K562 (cell line): ENCODE measurements around the gene CORO6. TPM values are rescaled to one million over a fixed set of nuclear protein-coding genes. Genes with fewer than 3 reads are reported as not detected.
A peak's percentile ranks its signal among the peaks of the same experiment; 100 is the strongest.

Source experiments
- BDP1 ChIP-seq: IDR thresholded peaks from 3 replicates; pipeline ENCODE4 v1.6.1; 2011; ENCODE audit not compliant: insufficient read length, insufficient read depth
- CREM ChIP-seq: IDR thresholded peaks from 2 replicates; pipeline ENCODE4 v1.6.1; 2014; ENCODE audit warnings: antibody characterized with exemption, low read depth
- HNRNPLL ChIP-seq: fragments of 200-400 bp; formaldehyde crosslinking; IDR thresholded peaks from 2 replicates; pipeline ENCODE4 v1.6.1; 2017; ENCODE audit warnings: low read length, low read depth, mild to moderate bottlenecking; ENCODE audit not compliant: poor library complexity, severe bottlenecking
- RAD51 ChIP-seq: fragments of 450-650 bp; IDR thresholded peaks from 2 replicates; pipeline ENCODE4 v1.7.1; 2016; ENCODE audit warnings: low read depth, mild to moderate bottlenecking, borderline replicate concordance
- TBL1XR1 ChIP-seq, 2 experiments: IDR thresholded peaks; 2 replicates each; pipeline ENCODE4 v1.6.1; 2012; ENCODE audit warnings: improper control_type of control experiment in 2 of 2, low read length in 2 of 2, mild to moderate bottlenecking in 1 of 2
- TCF3 ChIP-seq: sonication (generic); formaldehyde crosslinking; IDR thresholded peaks from 2 replicates; pipeline ENCODE4 v1.4.0; 2020; ENCODE audit warnings: mild to moderate bottlenecking, missing genetic modification reagents
- VEZF1 ChIP-seq: fragments of 200-800 bp; sonication (Bioruptor generic); IDR thresholded peaks from 2 replicates; pipeline ENCODE4 v1.6.1; 2017; ENCODE audit warnings: missing genetic modification characterization, missing compliant biosample characterization
- ZNF764 ChIP-seq: fragments of 250-450 bp; sonication (Bioruptor Pico); IDR thresholded peaks from 2 replicates; pipeline ENCODE4 v1.4.0; 2020; ENCODE audit warnings: low read depth, mild to moderate bottlenecking, moderate library complexity
- ZNF766 ChIP-seq: fragments of 200-800 bp; sonication (Bioruptor generic); conservative IDR thresholded peaks from 2 replicates; pipeline ENCODE4 v1.6.1; 2016; ENCODE audit warnings: missing genetic modification characterization, missing compliant biosample characterization
- ZNF778 ChIP-seq: fragments of 450-650 bp; formaldehyde crosslinking; IDR thresholded peaks from 2 replicates; pipeline ENCODE4 v1.4.0; 2020; ENCODE audit warnings: mild to moderate bottlenecking, moderate library complexity
- polyA plus RNA-seq, 8 experiments: library from polyadenylated mRNA; depleted of rRNA in 4 of 8; stranded (reverse) in 5 of 8; unstranded in 3 of 8; fragments of >200 nt; fragmentation: Nextera tagmentation in 2 of 8; fragmentation: Illumina TruSeq in 1 of 8; extraction: Ambion mirVana in 2 of 8; extraction: Trizol in 1 of 8; gene quantifications; 2 replicates each; pipeline versions ENCODE4 v1.2.1 to v1.2.3, GENCODE V29; 2011 to 2014; ENCODE audit warnings: inconsistent platforms in 1 of 8, missing spikeins in 1 of 8
- total RNA-seq, 7 experiments: library from RNA; depleted of rRNA in 6 of 7; stranded (reverse); fragments of >200 nt in 6 of 7; fragmentation: Illumina TruSeq in 2 of 7; extraction: Trizol in 2 of 7; gene quantifications; 2 replicates each; pipeline versions ENCODE4 v1.2.1 to v1.2.3, GENCODE V29; 2011 to 2021; ENCODE audit warnings: low replicate concordance in 1 of 7
- TF ChIP-seq, protein P1 (sequence below), 2 experiments: fragments of 250-450 bp in 1 of 2; fragments of 450-650 bp in 1 of 2; sonication (Bioruptor Pico) in 1 of 2; IDR thresholded peaks; 2 replicates each; pipeline versions ENCODE4 v1.6.1 to v1.8.0; 2016 to 2021; ENCODE audit warnings: mild to moderate bottlenecking in 2 of 2, moderate library complexity in 2 of 2, missing compliant biosample characterization in 1 of 2, missing genetic modification characterization in 1 of 2
- TF ChIP-seq, protein P2 (sequence below): IDR thresholded peaks from 2 replicates; pipeline ENCODE4 v1.6.1; 2012; ENCODE audit warnings: low read depth, low read length, improper control_type of control experiment, borderline replicate concordance
- TF ChIP-seq, protein P3 (sequence below): fragments of 450-650 bp; IDR thresholded peaks from 2 replicates; pipeline ENCODE4 v1.6.1; 2016; ENCODE audit warnings: borderline replicate concordance
- TF ChIP-seq, protein P4 (sequence below): sonication (generic); formaldehyde crosslinking; IDR thresholded peaks from 2 replicates; pipeline ENCODE4 v1.8.0; 2022; ENCODE audit warnings: mild to moderate bottlenecking, missing genetic modification reagents

The CORO6 gene
- total and polyA plus RNA-seq, 9 of the 15 experiments (the other 6 are each of a cell fraction or from before 2014, with no cell fraction given) = 0.04 to 11.9 (median 2.4) TPM

GRCh38 chr17:29617481-29618271, 5.0 kb downstream of the CORO6 start (continued):
- TF ChIP-seq, protein P1, sequence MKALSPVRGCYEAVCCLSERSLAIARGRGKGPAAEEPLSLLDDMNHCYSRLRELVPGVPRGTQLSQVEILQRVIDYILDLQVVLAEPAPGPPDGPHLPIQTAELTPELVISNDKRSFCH (CRISPR knock-in tag; IDR thresholded peaks at IDR 0.05) = no peak
- TF ChIP-seq, protein P1 (tag; IDR thresholded peaks at IDR 0.05) = no peak
- TF ChIP-seq, protein P2, sequence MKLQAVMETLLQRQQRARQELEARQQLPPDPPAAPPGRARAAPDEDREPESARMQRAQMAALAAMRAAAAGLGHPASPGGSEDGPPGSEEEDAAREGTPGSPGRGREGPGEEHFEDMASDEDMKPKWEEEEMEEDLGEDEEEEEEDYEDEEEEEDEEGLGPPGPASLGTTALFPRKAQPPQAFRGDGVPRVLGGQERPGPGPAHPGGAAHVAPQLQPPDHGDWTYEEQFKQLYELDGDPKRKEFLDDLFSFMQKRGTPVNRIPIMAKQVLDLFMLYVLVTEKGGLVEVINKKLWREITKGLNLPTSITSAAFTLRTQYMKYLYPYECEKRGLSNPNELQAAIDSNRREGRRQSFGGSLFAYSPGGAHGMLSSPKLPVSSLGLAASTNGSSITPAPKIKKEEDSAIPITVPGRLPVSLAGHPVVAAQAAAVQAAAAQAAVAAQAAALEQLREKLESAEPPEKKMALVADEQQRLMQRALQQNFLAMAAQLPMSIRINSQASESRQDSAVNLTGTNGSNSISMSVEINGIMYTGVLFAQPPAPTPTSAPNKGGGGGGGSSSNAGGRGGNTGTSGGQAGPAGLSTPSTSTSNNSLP = no peak
- TF ChIP-seq ZNF766 (CRISPR knock-in tag) (no peak), BDP1 (no peak), RAD51 (no peak), CREM (peak; percentile 62), TCF3 (CRISPR knock-in tag) (0 out of 2 replicates have a peak, but pooled peaks have one; percentile 15), HNRNPLL (no peak), ZNF778 (CRISPR knock-in tag) (no peak), VEZF1 (CRISPR knock-in tag) (no peak), ZNF764 (CRISPR knock-in tag) (no peak), TBL1XR1 (IDR thresholded peaks at IDR 0.05; ENCODE audit: low read length in 2 of 2) (0 out of 4 replicates have a peak, but pooled peaks of 1 of the 2 experiments have one; percentile 20)
- TF ChIP-seq, protein P3, sequence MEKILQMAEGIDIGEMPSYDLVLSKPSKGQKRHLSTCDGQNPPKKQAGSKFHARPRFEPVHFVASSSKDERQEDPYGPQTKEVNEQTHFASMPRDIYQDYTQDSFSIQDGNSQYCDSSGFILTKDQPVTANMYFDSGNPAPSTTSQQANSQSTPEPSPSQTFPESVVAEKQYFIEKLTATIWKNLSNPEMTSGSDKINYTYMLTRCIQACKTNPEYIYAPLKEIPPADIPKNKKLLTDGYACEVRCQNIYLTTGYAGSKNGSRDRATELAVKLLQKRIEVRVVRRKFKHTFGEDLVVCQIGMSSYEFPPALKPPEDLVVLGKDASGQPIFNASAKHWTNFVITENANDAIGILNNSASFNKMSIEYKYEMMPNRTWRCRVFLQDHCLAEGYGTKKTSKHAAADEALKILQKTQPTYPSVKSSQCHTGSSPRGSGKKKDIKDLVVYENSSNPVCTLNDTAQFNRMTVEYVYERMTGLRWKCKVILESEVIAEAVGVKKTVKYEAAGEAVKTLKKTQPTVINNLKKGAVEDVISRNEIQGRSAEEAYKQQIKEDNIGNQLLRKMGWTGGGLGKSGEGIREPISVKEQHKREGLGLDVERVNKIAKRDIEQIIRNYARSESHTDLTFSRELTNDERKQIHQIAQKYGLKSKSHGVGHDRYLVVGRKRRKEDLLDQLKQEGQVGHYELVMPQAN = no peak
- TF ChIP-seq, protein P4, sequence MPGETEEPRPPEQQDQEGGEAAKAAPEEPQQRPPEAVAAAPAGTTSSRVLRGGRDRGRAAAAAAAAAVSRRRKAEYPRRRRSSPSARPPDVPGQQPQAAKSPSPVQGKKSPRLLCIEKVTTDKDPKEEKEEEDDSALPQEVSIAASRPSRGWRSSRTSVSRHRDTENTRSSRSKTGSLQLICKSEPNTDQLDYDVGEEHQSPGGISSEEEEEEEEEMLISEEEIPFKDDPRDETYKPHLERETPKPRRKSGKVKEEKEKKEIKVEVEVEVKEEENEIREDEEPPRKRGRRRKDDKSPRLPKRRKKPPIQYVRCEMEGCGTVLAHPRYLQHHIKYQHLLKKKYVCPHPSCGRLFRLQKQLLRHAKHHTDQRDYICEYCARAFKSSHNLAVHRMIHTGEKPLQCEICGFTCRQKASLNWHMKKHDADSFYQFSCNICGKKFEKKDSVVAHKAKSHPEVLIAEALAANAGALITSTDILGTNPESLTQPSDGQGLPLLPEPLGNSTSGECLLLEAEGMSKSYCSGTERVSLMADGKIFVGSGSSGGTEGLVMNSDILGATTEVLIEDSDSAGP (CRISPR knock-in tag) = no peak
